Sigmoid colon (tissue), 7 donors: Measurements from ENCODE around the gene TNC. TPM values are rescaled to one million over a fixed set of nuclear protein-coding genes. Genes with fewer than 3 reads are reported as not detected.

Source experiments
- DNase-seq: peaks from one replicate; pipeline ENCODE4 v3.0.0-alpha.2; 2019
- H3K27ac ChIP-seq, 4 donors: fragments of 200-600 bp; sonication (generic); one replicate each; pipeline ENCODE4 v1.5.1; 2016 to 2019; ENCODE audit warnings: mild to moderate bottlenecking in 1 of 4
- H3K27me3 ChIP-seq, 3 donors: fragments of 200-600 bp; sonication (generic); one replicate each; pipeline ENCODE4 v1.5.1; 2019; ENCODE audit warnings: mild to moderate bottlenecking in 1 of 3
- H3K36me3 ChIP-seq, 4 donors: fragments of 200-600 bp; sonication (generic); one replicate each; pipeline ENCODE4 v1.5.1; 2016 to 2019
- H3K4me1 ChIP-seq, 4 donors: fragments of 200-600 bp; sonication (generic); one replicate each; pipeline ENCODE4 v1.5.1; 2017 to 2019
- H3K4me3 ChIP-seq, 4 donors: fragments of 200-600 bp; sonication (generic); one replicate each; pipeline ENCODE4 v1.5.1; 2017 to 2019; ENCODE audit warnings: mild to moderate bottlenecking in 2 of 4, moderate library complexity in 1 of 4
- H3K9me3 ChIP-seq, 4 donors: fragments of 200-600 bp in 3 of 4; sonication (generic) in 3 of 4; one replicate each; pipeline versions ENCODE4 v1.5.1 to v1.6.1; 2013 to 2019
- EP300 ChIP-seq, 4 donors: sonication (generic); formaldehyde crosslinking; IDR thresholded peaks; one replicate each; pipeline ENCODE4 v1.6.1; 2017; ENCODE audit warnings: antibody characterized with exemption in 4 of 4
- POLR2A ChIP-seq, 2 donors: fragments of 450-650 bp; IDR thresholded peaks; one replicate each; pipeline ENCODE4 v1.6.1; 2016; ENCODE audit warnings: antibody characterized with exemption in 2 of 2, mild to moderate bottlenecking in 2 of 2, moderate library complexity in 2 of 2
- POLR2AphosphoS5 ChIP-seq, 4 donors: sonication (generic); formaldehyde crosslinking; IDR thresholded peaks; one replicate each; pipeline ENCODE4 v1.6.1; 2017; ENCODE audit warnings: antibody characterized with exemption in 4 of 4
- WGBS, 2 donors: extraction: QIAGEN DNeasy Blood & Tissue Kit; methylation state at CpG; one replicate each; pipeline ENCODE4 v1.1.7; 2013; 5-methylcytosine and 5-hydroxymethylcytosine counted together
- intact Hi-C: fragments of 100-400 bp; cut with DNase I; formaldehyde crosslinking; loops from one replicate; pipeline ENCODE4 v1.15.1; 2023
- polyA plus RNA-seq, 3 donors: library from polyadenylated mRNA; stranded (reverse); fragments of 200-250 nt; gene quantifications; one replicate each; pipeline ENCODE4 v1.2.3, GENCODE V29; 2013
- total RNA-seq, 4 donors: library from RNA; depleted of rRNA; stranded (reverse); fragments of >200 nt; gene quantifications; one replicate each; pipeline ENCODE4 v1.1.0, GENCODE V29; 2016
- TF ChIP-seq, protein P1 (sequence below), 4 experiments: fragments of 450-650 bp in 3 of 4; fragments of 200-600 bp in 1 of 4; IDR thresholded peaks; one replicate each; pipeline ENCODE4 v1.5.1; 2016 to 2019; ENCODE audit warnings: antibody characterized with exemption in 4 of 4, mild to moderate bottlenecking in 3 of 4, moderate library complexity in 2 of 4
- donor health status: healthy with polysubstance abuse.
- donor health status: Bipolar disorder and iron deficiency.
- donor health status: healthy.

Gene TNC
- total and polyA plus RNA-seq, 7 donors: 0.69 to 742 (median 127) TPM

DNA sequence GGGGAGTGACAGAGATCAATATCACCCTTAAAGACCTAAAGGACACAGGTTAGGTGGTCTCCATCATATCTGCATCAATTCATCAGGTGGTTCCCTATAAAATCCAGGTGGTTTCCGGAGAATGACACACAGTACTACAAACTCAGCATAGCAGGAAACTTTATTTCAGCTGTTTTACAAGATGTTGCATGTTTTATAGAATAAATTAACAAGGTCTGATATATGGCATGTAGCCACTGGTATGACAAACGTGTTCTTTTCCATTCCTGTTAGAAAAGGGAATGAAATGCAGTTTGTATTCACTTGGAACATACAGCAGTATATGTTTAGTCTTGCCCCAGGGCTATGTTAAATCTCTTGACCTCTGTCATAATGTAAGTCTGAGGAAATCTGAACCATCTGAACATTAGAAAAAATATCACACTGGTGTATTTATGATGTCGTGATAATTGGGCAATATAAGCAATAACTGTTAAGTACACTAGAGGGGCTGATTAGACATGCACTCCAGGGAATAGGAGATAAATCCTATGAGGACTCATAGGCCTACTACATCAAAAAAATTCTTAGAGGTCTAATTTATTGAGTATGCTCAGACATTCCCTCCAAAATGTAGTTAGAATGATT lies 145.3 kb downstream of the TNC start:
- TF ChIP-seq, protein P1, sequence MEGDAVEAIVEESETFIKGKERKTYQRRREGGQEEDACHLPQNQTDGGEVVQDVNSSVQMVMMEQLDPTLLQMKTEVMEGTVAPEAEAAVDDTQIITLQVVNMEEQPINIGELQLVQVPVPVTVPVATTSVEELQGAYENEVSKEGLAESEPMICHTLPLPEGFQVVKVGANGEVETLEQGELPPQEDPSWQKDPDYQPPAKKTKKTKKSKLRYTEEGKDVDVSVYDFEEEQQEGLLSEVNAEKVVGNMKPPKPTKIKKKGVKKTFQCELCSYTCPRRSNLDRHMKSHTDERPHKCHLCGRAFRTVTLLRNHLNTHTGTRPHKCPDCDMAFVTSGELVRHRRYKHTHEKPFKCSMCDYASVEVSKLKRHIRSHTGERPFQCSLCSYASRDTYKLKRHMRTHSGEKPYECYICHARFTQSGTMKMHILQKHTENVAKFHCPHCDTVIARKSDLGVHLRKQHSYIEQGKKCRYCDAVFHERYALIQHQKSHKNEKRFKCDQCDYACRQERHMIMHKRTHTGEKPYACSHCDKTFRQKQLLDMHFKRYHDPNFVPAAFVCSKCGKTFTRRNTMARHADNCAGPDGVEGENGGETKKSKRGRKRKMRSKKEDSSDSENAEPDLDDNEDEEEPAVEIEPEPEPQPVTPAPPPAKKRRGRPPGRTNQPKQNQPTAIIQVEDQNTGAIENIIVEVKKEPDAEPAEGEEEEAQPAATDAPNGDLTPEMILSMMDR (IDR thresholded peaks at IDR 0.05): no peak
- TF ChIP-seq POLR2A (IDR thresholded peaks at IDR 0.05): no peak
- TF ChIP-seq EP300 (IDR thresholded peaks at IDR 0.05): no peak
- no peak for TF ChIP-seq POLR2AphosphoS5 (IDR thresholded peaks at IDR 0.05)
- no peak for DNase-seq
- H3K4me1 ChIP-seq: no peaks in the 10 kb centered on the region
- intact Hi-C loops: no loop called here
- no peak overlapping the region for H3K4me3 ChIP-seq
- 74 to 78% methylated on average over 3 of the region's 3 CpGs for WGBS, 2 donors
- no peaks in the 10 kb centered on the region for H3K36me3 ChIP-seq
- H3K9me3 ChIP-seq: no peaks in the 10 kb centered on the region
- H3K27me3 ChIP-seq: no peaks in the 10 kb centered on the region
- no peak overlapping the region for H3K27ac ChIP-seq

Other genes starting within 250 kb of the TNC start
- 1 to 10 TPM; 1.4 to 3.0 (median 1.9) TPM for gene TNFSF8, start 187.6 kb downstream of the TNC start, total RNA-seq
- gene TNFSF8, start 187.6 kb downstream of the TNC start, polyA plus RNA-seq: 10 to 100 TPM in 1 of 3 donors, 1 to 10 TPM in 1, under 1 TPM in 1; 0.60 to 11.7 (median 1.4) TPM